ENCODE measurements around the gene HBP1.

GRCh38 chr7:107232568-107233090 lies 63.8 kb downstream of the HBP1 start:
- no peak for TF ChIP-seq USF1 (CRISPR knock-in tag; IDR thresholded peaks at IDR 0.05)
- no peak for TF ChIP-seq CTCF (IDR thresholded peaks at IDR 0.05)
